Measurements from ENCODE around the gene MT1G.

MT1G gene

DNA sequence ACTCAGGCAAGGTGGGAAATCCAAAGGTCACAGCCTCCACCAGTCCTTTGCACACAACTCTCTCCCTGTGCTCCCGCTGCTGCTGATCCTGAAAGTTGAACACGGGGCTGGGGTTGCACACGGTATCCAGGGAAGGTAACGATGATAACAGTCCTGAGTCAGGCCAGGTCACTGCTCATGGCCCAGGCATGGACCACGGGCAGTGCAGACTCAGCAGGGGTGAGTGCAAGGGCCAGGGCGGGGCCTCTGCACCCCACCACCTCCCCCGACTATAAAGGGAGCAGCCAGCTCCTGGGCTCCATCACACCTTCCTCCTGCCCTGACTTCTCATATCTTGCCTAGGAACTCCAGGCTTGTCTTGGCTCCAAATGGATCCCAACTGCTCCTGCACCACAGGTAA, 16.3 kb downstream of the MT1G start, which contains the start of gene MT1B:
TSS of gene MT1B (plus strand) at position 301 of the 400 bp plus-strand sequence. CDS start at position 369, 68 bp downstream.
- DNase-seq (ENCODE audit: low read depth, low spot score): no peak
- TF ChIP-seq, protein P1, sequence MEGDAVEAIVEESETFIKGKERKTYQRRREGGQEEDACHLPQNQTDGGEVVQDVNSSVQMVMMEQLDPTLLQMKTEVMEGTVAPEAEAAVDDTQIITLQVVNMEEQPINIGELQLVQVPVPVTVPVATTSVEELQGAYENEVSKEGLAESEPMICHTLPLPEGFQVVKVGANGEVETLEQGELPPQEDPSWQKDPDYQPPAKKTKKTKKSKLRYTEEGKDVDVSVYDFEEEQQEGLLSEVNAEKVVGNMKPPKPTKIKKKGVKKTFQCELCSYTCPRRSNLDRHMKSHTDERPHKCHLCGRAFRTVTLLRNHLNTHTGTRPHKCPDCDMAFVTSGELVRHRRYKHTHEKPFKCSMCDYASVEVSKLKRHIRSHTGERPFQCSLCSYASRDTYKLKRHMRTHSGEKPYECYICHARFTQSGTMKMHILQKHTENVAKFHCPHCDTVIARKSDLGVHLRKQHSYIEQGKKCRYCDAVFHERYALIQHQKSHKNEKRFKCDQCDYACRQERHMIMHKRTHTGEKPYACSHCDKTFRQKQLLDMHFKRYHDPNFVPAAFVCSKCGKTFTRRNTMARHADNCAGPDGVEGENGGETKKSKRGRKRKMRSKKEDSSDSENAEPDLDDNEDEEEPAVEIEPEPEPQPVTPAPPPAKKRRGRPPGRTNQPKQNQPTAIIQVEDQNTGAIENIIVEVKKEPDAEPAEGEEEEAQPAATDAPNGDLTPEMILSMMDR (IDR thresholded peaks at IDR 0.05; ENCODE audit: low read depth, low read length): no peak
- in situ Hi-C loops (cut with HindIII; ENCODE audit: low sequenced_read_pairs): no loop called here
- no peak within 1 kb of the TSS for H3K4me3 ChIP-seq (ENCODE audit: low read depth, low read length)

DNA sequence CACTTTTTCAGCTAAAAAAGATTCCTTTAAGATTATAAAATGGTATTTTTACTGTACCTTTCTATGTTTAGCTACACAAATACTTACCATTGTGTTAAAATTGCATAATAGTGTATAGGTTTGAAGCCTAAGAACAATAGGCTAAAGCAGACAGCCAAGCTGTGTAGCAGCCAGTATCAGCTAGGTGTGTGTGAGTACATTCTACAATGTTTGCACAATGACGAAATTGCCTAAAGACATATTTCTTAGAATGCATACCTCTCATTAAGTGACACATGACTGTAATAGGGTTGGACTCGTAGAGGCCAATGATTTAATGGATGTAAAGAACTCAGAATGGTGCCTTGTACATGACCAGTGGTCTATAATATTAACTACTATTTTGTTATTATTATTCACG, 18.0 kb downstream of the MT1G start:
- TF ChIP-seq, protein P1 (IDR thresholded peaks at IDR 0.05; ENCODE audit: low read depth, low read length): no peak
- no peak for DNase-seq (ENCODE audit: low read depth, low spot score)
- in situ Hi-C loops (cut with HindIII; ENCODE audit: low sequenced_read_pairs): no loop called here
- H3K4me3 ChIP-seq (ENCODE audit: low read depth, low read length): no peak overlapping the region

DNA sequence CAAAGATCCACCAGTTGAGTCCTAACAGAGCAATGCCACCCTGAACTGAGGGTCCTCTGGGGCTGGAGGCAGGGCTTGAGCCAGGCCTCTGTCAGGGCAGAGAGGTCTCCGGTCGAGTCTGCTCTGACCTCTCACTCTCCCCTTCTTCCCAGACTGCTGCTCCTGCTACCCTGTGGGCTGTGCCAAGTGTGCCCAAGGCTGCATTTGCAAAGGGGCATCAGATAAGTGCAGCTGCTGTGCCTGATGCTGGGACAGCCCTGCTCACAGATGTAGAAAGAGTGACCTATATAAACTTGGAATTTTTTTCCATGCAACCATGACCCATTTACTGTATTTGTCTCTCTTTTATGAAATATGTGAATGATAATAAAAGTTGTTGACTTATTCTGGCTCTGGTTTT, 18.6 kb downstream of the MT1G start:
- TF ChIP-seq, protein P1 (IDR thresholded peaks at IDR 0.05; ENCODE audit: low read depth, low read length): no peak
- no peak overlapping the region for H3K4me3 ChIP-seq (ENCODE audit: low read depth, low read length)
- no peak for DNase-seq (ENCODE audit: low read depth, low spot score)
- in situ Hi-C loops (cut with HindIII; ENCODE audit: low sequenced_read_pairs): no loop called here

DNA sequence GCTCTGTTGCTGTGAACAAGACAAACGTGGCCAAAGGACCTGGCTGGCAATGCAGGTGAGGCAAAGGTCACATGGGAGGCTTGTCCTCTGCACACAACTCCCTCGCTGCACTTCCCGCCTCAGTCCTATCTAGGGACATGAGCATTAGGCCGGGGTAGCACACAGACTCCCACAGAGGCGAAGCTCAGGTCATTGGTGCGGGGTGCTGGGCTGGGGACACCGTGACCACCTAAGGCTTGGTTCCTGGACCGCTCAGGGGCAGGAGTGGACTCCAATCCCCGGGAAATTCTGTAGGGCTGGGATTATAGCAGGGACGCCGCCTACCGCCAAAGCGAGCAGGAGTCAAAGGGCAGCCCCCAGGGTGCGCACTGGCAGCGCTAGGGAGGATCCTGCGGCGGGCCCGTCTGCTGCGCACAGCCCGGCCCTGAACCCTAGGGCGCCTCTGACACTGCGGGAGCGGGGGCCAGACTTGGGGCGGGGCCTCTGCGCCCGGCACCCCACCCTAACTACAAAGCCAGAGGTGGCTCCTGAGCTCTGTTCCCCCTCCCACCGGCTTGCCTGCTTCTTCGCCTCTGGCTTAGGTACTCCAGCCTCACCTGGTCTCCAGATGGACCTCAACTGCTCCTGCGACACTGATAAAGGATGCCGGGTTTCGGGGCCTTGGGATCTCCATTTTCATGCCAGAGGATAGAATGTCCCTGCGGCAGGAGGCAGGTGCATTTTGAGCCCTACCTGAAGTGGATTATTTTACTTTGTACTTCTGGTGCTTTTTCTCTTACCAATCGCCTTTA, 20.0 kb downstream of the MT1G start:
- TF ChIP-seq, protein P1 (IDR thresholded peaks at IDR 0.05; ENCODE audit: low read depth, low read length): no peak
- H3K4me3 ChIP-seq (ENCODE audit: low read depth, low read length): no peak overlapping the region
- in situ Hi-C loops (cut with HindIII; ENCODE audit: low sequenced_read_pairs): no loop called here
- DNase-seq (ENCODE audit: low read depth, low spot score): no peak

DNA sequence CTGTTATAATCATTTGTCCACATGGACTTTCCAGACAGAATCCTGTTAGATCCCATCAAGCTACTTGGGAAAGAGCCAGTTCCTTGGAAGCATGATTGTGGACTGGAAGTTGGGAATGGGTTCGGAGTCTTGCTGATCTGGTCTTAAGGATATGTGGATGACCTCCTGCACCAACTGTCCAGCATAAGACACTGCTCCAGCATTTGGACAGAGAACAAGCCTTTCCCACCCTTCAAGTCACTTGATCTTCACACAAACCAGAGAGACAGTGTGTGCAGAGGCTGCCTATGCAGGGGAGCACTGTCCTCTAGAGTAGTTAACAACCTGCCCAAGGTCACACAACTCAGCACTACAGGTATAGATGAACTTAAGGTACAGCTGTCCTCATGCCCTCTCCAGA, 22.0 kb downstream of the MT1G start:
- in situ Hi-C loops (cut with HindIII; ENCODE audit: low sequenced_read_pairs): no loop called here
- no peak for DNase-seq (ENCODE audit: low read depth, low spot score)
- TF ChIP-seq, protein P1 (IDR thresholded peaks at IDR 0.05; ENCODE audit: low read depth, low read length): no peak
- H3K4me3 ChIP-seq (ENCODE audit: low read depth, low read length): no peak overlapping the region

DNA sequence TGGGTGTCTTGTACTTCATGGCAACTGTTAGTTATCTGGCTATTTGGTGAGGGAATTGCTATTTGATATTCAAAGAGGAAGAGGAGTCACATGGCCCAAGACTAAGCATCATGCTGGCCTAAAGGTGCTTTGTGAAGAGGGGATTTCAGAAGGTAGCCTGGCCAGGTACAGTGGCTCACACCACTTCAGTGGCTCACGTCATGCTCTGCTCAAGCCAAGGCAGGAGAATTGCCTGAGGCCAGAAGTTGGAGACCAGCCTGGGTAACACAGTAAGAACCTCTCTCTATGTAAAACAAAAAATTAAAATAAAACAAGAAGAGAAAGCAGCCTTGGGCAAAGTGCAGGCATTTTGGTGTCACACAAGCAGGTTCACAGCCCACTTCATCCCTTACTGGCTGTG, 22.6 kb downstream of the MT1G start:
- in situ Hi-C loops (cut with HindIII; ENCODE audit: low sequenced_read_pairs): no loop called here
- DNase-seq (ENCODE audit: low read depth, low spot score): no peak
- no peak overlapping the region for H3K4me3 ChIP-seq (ENCODE audit: low read depth, low read length)
- TF ChIP-seq, protein P1 (IDR thresholded peaks at IDR 0.05; ENCODE audit: low read depth, low read length): no peak
